ENCODE measurements around the gene PBRM1. TPM values are rescaled to one million over a fixed set of nuclear protein-coding genes. Genes with fewer than 3 reads are reported as not detected.
A peak's percentile ranks its signal among the peaks of the same experiment; 100 is the strongest.

The PBRM1 gene
- total and polyA plus RNA-seq, 2 donors from 2014 or later: 4.1 to 56.2 TPM

DNA sequence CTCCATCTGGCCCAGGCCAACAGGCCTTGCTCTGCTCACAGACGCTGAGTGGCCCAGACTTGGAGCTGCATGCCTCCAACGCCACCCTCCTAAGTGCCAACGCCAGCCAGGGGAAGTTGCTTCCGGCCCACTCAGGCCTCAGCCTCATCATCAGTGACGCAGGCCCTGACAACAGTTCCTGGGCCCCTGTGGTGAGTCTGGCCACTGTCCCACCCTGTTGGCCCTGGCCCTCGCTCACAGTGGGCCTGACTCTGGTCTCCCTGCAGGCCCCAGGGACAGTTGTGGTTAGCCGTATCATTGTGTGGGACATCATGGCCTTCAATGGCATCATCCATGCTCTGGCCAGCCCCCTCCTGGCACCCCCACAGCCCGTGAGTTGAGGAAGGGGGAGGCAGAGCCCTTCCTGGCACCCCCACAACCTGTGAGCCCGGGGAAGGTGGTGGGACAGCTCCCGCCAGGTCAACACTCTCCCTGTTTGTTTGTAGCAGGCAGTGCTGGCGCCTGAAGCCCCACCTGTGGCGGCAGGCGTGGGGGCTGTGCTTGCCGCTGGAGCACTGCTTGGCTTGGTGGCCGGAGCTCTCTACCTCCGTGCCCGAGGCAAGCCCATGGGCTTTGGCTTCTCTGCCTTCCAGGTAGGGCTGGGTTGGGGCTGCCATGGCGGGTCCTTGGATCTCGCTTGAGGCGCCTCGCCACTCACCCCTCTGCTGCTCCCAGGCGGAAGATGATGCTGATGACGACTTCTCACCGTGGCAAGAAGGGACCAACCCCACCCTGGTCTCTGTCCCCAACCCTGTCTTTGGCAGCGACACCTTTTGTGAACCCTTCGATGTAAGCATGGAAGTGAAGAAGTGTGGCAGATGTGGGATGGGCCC lies 162.1 kb downstream of the PBRM1 start:
- peaks cover 0 to 2% (median 2%) of the 10 kb centered on the region in 3 donors for H3K36me3 ChIP-seq (ENCODE audit: control insufficient read depth in 2 of 3, insufficient read depth in 3 of 3, low read length in 3 of 3)
- no peak overlapping the region for H3K27ac ChIP-seq (ENCODE audit: low read depth in 2 of 2, low read length in 2 of 2)
- DNase-seq (peak in 2 of 5 donors; percentile 39 to 63), FAIRE-seq (no peak)
- intact Hi-C loops (cut with DNase I): no loop called here
- TF ChIP-seq CTCF (IDR thresholded peaks at IDR 0.05; ENCODE audit: borderline replicate concordance, extremely low read depth, insufficient read depth): no peak
- H3K9me3 ChIP-seq (ENCODE audit: control insufficient read depth in 2 of 3, insufficient read depth in 1 of 3, low read length in 3 of 3): no peaks in the 10 kb centered on the region
- no peaks in the 10 kb centered on the region for H3K27me3 ChIP-seq (ENCODE audit: control insufficient read depth, insufficient read depth, low read length)
- H3K4me3 ChIP-seq (ENCODE audit: low read length in 3 of 3): no peak overlapping the region
- H3K4me1 ChIP-seq (ENCODE audit: control insufficient read depth in 2 of 3, insufficient read depth in 2 of 3, low read depth in 1 of 3, low read length in 3 of 3): peaks cover 0 to 24% (median 5%) of the 10 kb centered on the region in 3 donors
- no peak overlapping the region for H3K9ac ChIP-seq (ENCODE audit: low read length in 3 of 3)

DNA sequence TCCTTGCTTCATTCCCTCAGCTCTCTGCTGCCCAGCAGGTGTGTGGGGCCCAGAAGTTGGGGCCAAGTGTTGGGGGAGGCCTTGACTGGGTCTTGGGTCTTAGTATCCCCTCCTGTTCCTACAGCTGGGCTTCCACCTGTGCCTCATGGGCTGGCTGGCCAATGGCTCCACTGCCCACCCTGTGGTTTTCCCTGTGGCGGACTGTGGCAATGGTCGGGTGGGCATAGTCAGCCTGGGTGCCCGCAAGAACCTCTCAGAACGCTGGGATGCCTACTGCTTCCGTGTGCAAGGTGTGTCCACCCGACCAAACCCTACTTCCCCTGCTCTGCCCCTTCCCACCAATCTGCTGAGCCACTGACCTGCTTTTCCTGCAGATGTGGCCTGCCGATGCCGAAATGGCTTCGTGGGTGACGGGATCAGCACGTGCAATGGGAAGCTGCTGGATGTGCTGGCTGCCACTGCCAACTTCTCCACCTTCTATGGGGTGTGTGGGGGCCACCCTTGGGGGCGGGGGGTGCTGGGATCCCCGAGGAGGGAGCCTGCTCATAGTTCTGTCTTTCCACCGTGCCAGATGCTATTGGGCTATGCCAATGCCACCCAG lies 163.0 kb downstream of the PBRM1 start:
- Histone ChIP-seq H3K9me3 (ENCODE audit: control insufficient read depth in 2 of 3, insufficient read depth in 1 of 3, low read length in 3 of 3) (no peaks in the 10 kb centered on the region), H3K27ac (ENCODE audit: low read depth in 2 of 2, low read length in 2 of 2) (no peak overlapping the region)
- peak in 1 of 5 donors; percentile 51 for DNase-seq

GRCh38 chr3:52521881-52522650 lies 163.6 kb downstream of the PBRM1 start:
- H3K9ac ChIP-seq (ENCODE audit: low read length in 3 of 3): no peak overlapping the region
- H3K9me3 ChIP-seq (ENCODE audit: control insufficient read depth in 2 of 3, insufficient read depth in 1 of 3, low read length in 3 of 3): no peaks in the 10 kb centered on the region
- intact Hi-C loops (cut with DNase I): no loop called here
- H3K27ac ChIP-seq (ENCODE audit: low read depth in 2 of 2, low read length in 2 of 2): no peak overlapping the region
- no peak for TF ChIP-seq CTCF (IDR thresholded peaks at IDR 0.05; ENCODE audit: borderline replicate concordance, extremely low read depth, insufficient read depth)
- no peaks in the 10 kb centered on the region for H3K27me3 ChIP-seq (ENCODE audit: control insufficient read depth, insufficient read depth, low read length)
- FAIRE-seq: no peak
- H3K4me3 ChIP-seq (ENCODE audit: low read length in 3 of 3): no peak overlapping the region
- H3K4me1 ChIP-seq (ENCODE audit: control insufficient read depth in 2 of 3, insufficient read depth in 2 of 3, low read depth in 1 of 3, low read length in 3 of 3): peaks cover 0 to 23% (median 5%) of the 10 kb centered on the region in 3 donors
- H3K36me3 ChIP-seq (ENCODE audit: control insufficient read depth in 2 of 3, insufficient read depth in 3 of 3, low read length in 3 of 3): no peaks in the 10 kb centered on the region
- peak in 1 of 5 donors; percentile 65 for DNase-seq

More for the DNA sequence above, 163.0 kb downstream of the PBRM1 start:
- Histone ChIP-seq H3K4me1 (ENCODE audit: control insufficient read depth in 2 of 3, insufficient read depth in 2 of 3, low read depth in 1 of 3, low read length in 3 of 3) (peaks cover 0 to 27% (median 5%) of the 10 kb centered on the region in 3 donors), H3K36me3 (ENCODE audit: control insufficient read depth in 2 of 3, insufficient read depth in 3 of 3, low read length in 3 of 3) (peaks cover 0 to 2% (median 0%) of the 10 kb centered on the region in 3 donors), H3K4me3 (ENCODE audit: low read length in 3 of 3) (no peak overlapping the region), H3K9ac (ENCODE audit: low read length in 3 of 3) (no peak overlapping the region), H3K27me3 (ENCODE audit: control insufficient read depth, insufficient read depth, low read length) (no peaks in the 10 kb centered on the region)
- no peak for TF ChIP-seq CTCF (IDR thresholded peaks at IDR 0.05; ENCODE audit: borderline replicate concordance, extremely low read depth, insufficient read depth)
- no peak for FAIRE-seq
- intact Hi-C loops (cut with DNase I): no loop called here

All from kidney (tissue), 14 donors.